Loucy (cell line): Measurements from ENCODE around the gene SP2.
"Not testable (repeated sequence)": the region's sequence is repeated elsewhere in the genome, so short reads cannot be mapped to it uniquely, and the experiment has no call there.

ENCODE experiments used
- H2AFZ ChIP-seq: fragments of 200-600 bp; sonication (generic); 2 replicates; pipeline ENCODE4 v1.6.0; 2016; ENCODE audit warnings: antibody characterized with exemption, mild to moderate bottlenecking, low read length, moderate library complexity
- H3F3A ChIP-seq: fragments of 200-600 bp; 2 replicates; pipeline ENCODE4 v1.6.0; 2016; ENCODE audit warnings: antibody characterized with exemption, low read depth, mild to moderate bottlenecking
- H3K27me3 ChIP-seq: fragments of 200-600 bp; sonication (generic); 2 replicates; pipeline ENCODE4 v1.6.1; 2014; ENCODE audit warnings: low read length, mild to moderate bottlenecking; ENCODE audit not compliant: insufficient read depth, poor library complexity, severe bottlenecking
- H3K36me3 ChIP-seq: fragments of 200-600 bp; sonication (generic); 2 replicates; pipeline ENCODE4 v1.6.1; 2016; ENCODE audit warnings: low read length; ENCODE audit not compliant: insufficient read depth
- H3K4me1 ChIP-seq: fragments of 200-600 bp; sonication (generic); 2 replicates; pipeline ENCODE4 v1.5.1; 2014; ENCODE audit warnings: low read length, mild to moderate bottlenecking; ENCODE audit not compliant: insufficient read depth, poor library complexity, severe bottlenecking
- H3K4me2 ChIP-seq: fragments of 200-600 bp; sonication (generic); 2 replicates; pipeline ENCODE4 v1.6.0; 2014; ENCODE audit warnings: antibody characterized with exemption, low read length, low read depth, mild to moderate bottlenecking; ENCODE audit not compliant: poor library complexity, severe bottlenecking
- H3K4me3 ChIP-seq: fragments of 200-600 bp; sonication (generic); 2 replicates; pipeline ENCODE4 v1.5.1; 2014; ENCODE audit warnings: low read length, mild to moderate bottlenecking, mixed read lengths; ENCODE audit not compliant: poor library complexity, severe bottlenecking
- H3K79me2 ChIP-seq: fragments of 200-600 bp; sonication (generic); 2 replicates; pipeline ENCODE4 v1.6.1; 2014; ENCODE audit warnings: low read length; ENCODE audit not compliant: insufficient read depth
- H3K9ac ChIP-seq: fragments of 200-600 bp; sonication (generic); 2 replicates; pipeline ENCODE4 v1.6.0; 2014; ENCODE audit warnings: mild to moderate bottlenecking, low read depth, low read length, moderate library complexity; ENCODE audit not compliant: poor library complexity, severe bottlenecking
- H3K9me2 ChIP-seq: fragments of 200-600 bp; sonication (generic); replicated peaks from 2 replicates; pipeline ENCODE4 v1.6.1; 2016; ENCODE audit warnings: low read depth, low read length, mixed read lengths
- H3K9me3 ChIP-seq: fragments of 200-600 bp; sonication (generic); 2 replicates; pipeline ENCODE4 v1.6.1; 2014; ENCODE audit warnings: mild to moderate bottlenecking, antibody characterized with exemption, low read length, low read depth; ENCODE audit not compliant: insufficient read depth
- H4K20me1 ChIP-seq: fragments of 200-600 bp; sonication (generic); 2 replicates; pipeline ENCODE4 v1.6.0; 2014; ENCODE audit warnings: antibody characterized with exemption, low read length, mild to moderate bottlenecking; ENCODE audit not compliant: insufficient read depth, poor library complexity, severe bottlenecking
- CTCF ChIP-seq: fragments of 200-600 bp; sonication (generic); conservative IDR thresholded peaks from 2 replicates; pipeline ENCODE4 v1.5.1; 2014; ENCODE audit warnings: mild to moderate bottlenecking, antibody characterized with exemption, low read length
- EZH2phosphoT487 ChIP-seq: fragments of 200-600 bp; IDR thresholded peaks from 2 replicates; pipeline ENCODE4 v1.6.1; 2018; ENCODE audit warnings: antibody characterized with exemption, mild to moderate bottlenecking, moderate library complexity, borderline replicate concordance

The SP2 gene

GRCh38 chr17:47934856-47935255, 38.8 kb downstream of the SP2 start:
- Histone ChIP-seq H3K4me3 (no peak overlapping the region), H3K4me1 (no peaks in the 10 kb centered on the region), H3K36me3 (peaks cover 2% of the 10 kb centered on the region; the same call in 1 of the 2 replicates), H3K27me3 (no peaks in the 10 kb centered on the region), H3K9ac (no peak overlapping the region), H3F3A (no peaks in the 10 kb centered on the region), H2AFZ (no peak overlapping the region), H4K20me1 (no peaks in the 10 kb centered on the region), H3K9me3 (no peaks in the 10 kb centered on the region), H3K9me2 (no peaks in the 10 kb centered on the region), H3K79me2 (no peaks in the 10 kb centered on the region), H3K4me2 (no peak overlapping the region)
- TF ChIP-seq EZH2phosphoT487 (no peak), CTCF (no peak)

GRCh38 chr17:47935468-47935867, 39.4 kb downstream of the SP2 start:
- not testable (repeated sequence) for H3K27me3 ChIP-seq, H3K9me3 ChIP-seq, H3K36me3 ChIP-seq, H2AFZ ChIP-seq, H3K79me2 ChIP-seq, H3F3A ChIP-seq, H3K9me2 ChIP-seq, H4K20me1 ChIP-seq, H3K9ac ChIP-seq, H3K4me3 ChIP-seq, H3K4me1 ChIP-seq, H3K4me2 ChIP-seq

- no peaks in the 10 kb centered on the region for H3K79me2 ChIP-seq
- peaks cover 9% of the 10 kb centered on the region for H3K4me1 ChIP-seq
- no peak overlapping the region for H2AFZ ChIP-seq
- no peak overlapping the region for H3K4me3 ChIP-seq
- TF ChIP-seq CTCF (no peak), EZH2phosphoT487 (no peak)
- H3K9me3 ChIP-seq, result no peaks in the 10 kb centered on the region
- H4K20me1 ChIP-seq, result no peaks in the 10 kb centered on the region
- H3K4me2 ChIP-seq, result no peak overlapping the region
- H3F3A ChIP-seq, result no peaks in the 10 kb centered on the region
- H3K9ac ChIP-seq, result no peak overlapping the region
- no peaks in the 10 kb centered on the region for H3K9me2 ChIP-seq
- no peaks in the 10 kb centered on the region for H3K36me3 ChIP-seq
- no peaks in the 10 kb centered on the region for H3K27me3 ChIP-seq
Measured at GRCh38 chr17:47935961-47936360, 39.9 kb downstream of the SP2 start.

- Histone ChIP-seq H3K9me2 (no peaks in the 10 kb centered on the region), H3K4me2 (no peak overlapping the region), H4K20me1 (no peaks in the 10 kb centered on the region), H3K36me3 (no peaks in the 10 kb centered on the region), H3K4me1 (peaks cover 17% of the 10 kb centered on the region), H3K4me3 (no peak overlapping the region), H2AFZ (no peak overlapping the region), H3K9me3 (no peaks in the 10 kb centered on the region), H3K79me2 (peaks cover 12% of the 10 kb centered on the region), H3K27me3 (no peaks in the 10 kb centered on the region), H3F3A (no peaks in the 10 kb centered on the region), H3K9ac (no peak overlapping the region)
- TF ChIP-seq CTCF (no peak), EZH2phosphoT487 (no peak)
Measured at GRCh38 chr17:47937941-47938340, 41.9 kb downstream of the SP2 start.
